Heart left ventricle (tissue), 16 donors: ENCODE measurements around the gene FBH1. TPM values are rescaled to one million over a fixed set of nuclear protein-coding genes. Genes with fewer than 3 reads are reported as not detected.

Experiments
- ATAC-seq, 4 donors: fragments of 200-7000 bp; cut with Tn5 transposase; one replicate each; pipeline ENCODE4 v1.9.1; 2020 to 2022; ENCODE audit warnings: moderate library complexity in 4 of 4, mild to moderate bottlenecking in 3 of 4, moderate number of reproducible peaks in 1 of 4
- DNase-seq, 5 donors: peaks; one replicate each; pipeline ENCODE4 v3.0.0-alpha.2; 2020
- H3K27ac ChIP-seq, 12 donors: fragments of 200-600 bp; sonication (generic) in 4 of 12; one replicate each; pipeline versions ENCODE4 v1.5.0 to v1.8.0; 2016 to 2022; ENCODE audit warnings: mild to moderate bottlenecking in 2 of 12
- H3K27me3 ChIP-seq, 9 donors: fragments of 200-600 bp; sonication (generic) in 2 of 9; one replicate each; pipeline versions ENCODE4 v1.5.1 to v1.8.0; 2016 to 2022; ENCODE audit warnings: mild to moderate bottlenecking in 3 of 9
- H3K36me3 ChIP-seq, 9 donors: fragments of 200-600 bp; sonication (generic) in 2 of 9; one replicate each; pipeline versions ENCODE4 v1.5.0 to v1.8.0; 2018 to 2022; ENCODE audit warnings: mild to moderate bottlenecking in 2 of 9
- H3K4me1 ChIP-seq, 12 donors: fragments of 200-600 bp; sonication (generic) in 4 of 12; one replicate each; pipeline versions ENCODE4 v1.5.0 to v1.8.0; 2016 to 2022; ENCODE audit warnings: mild to moderate bottlenecking in 3 of 12
- H3K4me3 ChIP-seq, 12 donors: fragments of 200-600 bp; sonication (generic) in 4 of 12; one replicate each; pipeline versions ENCODE4 v1.5.0 to v1.8.0; 2017 to 2022; ENCODE audit warnings: mild to moderate bottlenecking in 9 of 12, moderate library complexity in 4 of 12
- H3K9me3 ChIP-seq, 12 donors: fragments of 200-600 bp; sonication (generic) in 4 of 12; one replicate each; pipeline versions ENCODE4 v1.5.0 to v1.8.0; 2016 to 2022; ENCODE audit warnings: mild to moderate bottlenecking in 1 of 12
- POLR2A ChIP-seq, 2 donors: fragments of 450-650 bp; IDR thresholded peaks; one replicate each; pipeline ENCODE4 v1.6.1; 2017; ENCODE audit warnings: antibody characterized with exemption in 2 of 2, mild to moderate bottlenecking in 2 of 2, moderate library complexity in 2 of 2
- WGBS, 4 donors: extraction: QIAGEN DNeasy Blood & Tissue Kit in 2 of 4; methylation state at CpG; one replicate each; pipeline versions ENCODE4 v1.1.5 to v1.1.7; 2013 to 2018; 5-methylcytosine and 5-hydroxymethylcytosine counted together
- intact Hi-C, 10 donors: fragments of 100-400 bp; cut with DNase I; formaldehyde crosslinking; loops; one replicate each; pipeline versions ENCODE4 v1.11.1 to v1.14.2; 2022
- polyA plus RNA-seq, 2 donors: library from polyadenylated mRNA; stranded (reverse); fragments of 200-250 nt; gene quantifications; one replicate each; pipeline ENCODE4 v1.2.3, GENCODE V29; 2013
- total RNA-seq, 9 donors: library from RNA; depleted of rRNA in 2 of 9; stranded (reverse); fragments of >200 nt in 2 of 9; fragmentation: NEBNext Ultra II Directional in 3 of 9; extraction: Animal tissue kit (Norgen Biotek cat#: 25700) in 3 of 9; gene quantifications; one replicate each; pipeline versions ENCODE4 v1.1.0 to v1.2.4, GENCODE V29; 2016 to 2023
- TF ChIP-seq, protein P1 (sequence below), 12 donors: fragments of 200-600 bp; sonication (generic) in 4 of 12; IDR thresholded peaks; one replicate each; pipeline versions ENCODE4 v1.5.0 to v1.8.0; 2018 to 2022; ENCODE audit warnings: antibody characterized with exemption in 12 of 12, mild to moderate bottlenecking in 5 of 12
- donor health status: ischemic (EF 13 %, LVEDD 7.1; RV severe dilation, severe dysfunction).
- donor health status: healthy with polysubstance abuse.
- donor health status: DM: no; HTN: yes; CAD: no.
- donor health status: DM: no; HTN: no; CAD: no.
- donor health status: ischemic (EF 25% LVEDD 6.9; RV normal size, moderate dysfunction).
- donor health status: ischemic (EF 25% LVEDD 5.7; RV mildly dilated, moderate dysfunction).
- donor health status: healthy.
- donor health status: DM: yes; HTN: yes; CAD: no.
- donor health status: ischemic (EF 35%, LVEDD 5.7; RV mildly dilated, moderate dysfunction).
- donor health status: nonischemic (EF 11% LVEDD 7.7; RV severe dilation, severe dysfunction).
- donor health status: DM: yes; HTN: yes; CAD: no.
- donor health status: PGD.
- donor health status: ischemic (EF 29% LVEDD 5.4; RV normal size, mild dysfunction).
- donor health status: nonischemic (EF 23%, LVEDD 6.1; RV moderate dilation, normal function).

Gene FBH1
- total and polyA plus RNA-seq, 11 donors = 57.4 to 111 (median 83.5) TPM

DNA sequence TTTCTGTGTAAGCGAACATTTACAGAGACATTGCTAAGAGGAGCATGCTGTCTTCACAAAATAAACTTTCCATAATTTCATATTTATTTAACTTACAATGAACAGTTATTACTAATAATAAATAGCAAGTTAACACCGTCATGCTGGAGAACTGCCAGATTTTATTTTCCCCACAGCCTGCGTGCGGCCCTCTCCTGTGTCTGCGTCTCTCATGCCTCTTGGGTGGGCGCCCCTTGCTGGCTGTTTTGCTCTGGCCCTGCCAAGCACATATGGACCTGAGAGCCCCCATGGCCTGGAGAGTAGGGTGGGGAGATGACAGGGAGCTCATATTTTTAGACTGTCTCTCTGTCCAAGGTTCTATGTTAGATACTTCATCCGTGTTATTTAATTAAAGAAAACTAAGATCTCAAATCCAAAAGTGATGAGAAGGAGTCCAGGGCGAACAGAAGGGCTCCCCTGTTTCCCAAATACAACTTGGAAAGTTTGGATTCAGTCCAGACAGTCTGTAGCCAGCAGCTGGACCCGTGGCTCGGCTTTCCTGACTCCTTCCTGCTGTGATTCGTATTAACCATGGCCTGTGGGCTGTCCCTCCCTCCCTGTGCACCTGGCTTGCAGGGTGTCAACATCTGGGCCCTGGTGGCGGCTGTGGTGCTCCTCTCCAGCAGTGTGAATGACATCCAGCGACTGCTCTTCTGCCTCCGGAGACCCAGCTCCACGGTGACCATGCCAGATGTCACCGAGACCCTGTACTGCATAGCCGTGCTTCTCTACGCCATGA is 20.5 kb downstream of the FBH1 start:
- ATAC-seq (peak in 3 of 4 donors; percentile 18 to 34 (median 34)), DNase-seq (peak in 1 of 5 donors; percentile 40)
- intact Hi-C loops = no loop called here
- no peaks in the 10 kb centered on the region for H3K27me3 ChIP-seq
- no peaks in the 10 kb centered on the region for H3K9me3 ChIP-seq
- H3K4me1 ChIP-seq = peaks cover 0 to 16% (median 10%) of the 10 kb centered on the region in 12 donors
- H3K4me3 ChIP-seq = no peak overlapping the region
- no peak for TF ChIP-seq POLR2A (IDR thresholded peaks at IDR 0.05)
- TF ChIP-seq, protein P1, sequence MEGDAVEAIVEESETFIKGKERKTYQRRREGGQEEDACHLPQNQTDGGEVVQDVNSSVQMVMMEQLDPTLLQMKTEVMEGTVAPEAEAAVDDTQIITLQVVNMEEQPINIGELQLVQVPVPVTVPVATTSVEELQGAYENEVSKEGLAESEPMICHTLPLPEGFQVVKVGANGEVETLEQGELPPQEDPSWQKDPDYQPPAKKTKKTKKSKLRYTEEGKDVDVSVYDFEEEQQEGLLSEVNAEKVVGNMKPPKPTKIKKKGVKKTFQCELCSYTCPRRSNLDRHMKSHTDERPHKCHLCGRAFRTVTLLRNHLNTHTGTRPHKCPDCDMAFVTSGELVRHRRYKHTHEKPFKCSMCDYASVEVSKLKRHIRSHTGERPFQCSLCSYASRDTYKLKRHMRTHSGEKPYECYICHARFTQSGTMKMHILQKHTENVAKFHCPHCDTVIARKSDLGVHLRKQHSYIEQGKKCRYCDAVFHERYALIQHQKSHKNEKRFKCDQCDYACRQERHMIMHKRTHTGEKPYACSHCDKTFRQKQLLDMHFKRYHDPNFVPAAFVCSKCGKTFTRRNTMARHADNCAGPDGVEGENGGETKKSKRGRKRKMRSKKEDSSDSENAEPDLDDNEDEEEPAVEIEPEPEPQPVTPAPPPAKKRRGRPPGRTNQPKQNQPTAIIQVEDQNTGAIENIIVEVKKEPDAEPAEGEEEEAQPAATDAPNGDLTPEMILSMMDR (IDR thresholded peaks at IDR 0.05) = no peak
- peak overlapping the region in 4 of 12 donors; percentile 11 to 47 (median 22) for H3K27ac ChIP-seq
- WGBS, 4 donors = 66 to 72% (median 69%) methylated on average over 18 of the region's 18 CpGs
- H3K36me3 ChIP-seq = peaks cover 0 to 100% (median 84%) of the 10 kb centered on the region in 9 donors

DNA sequence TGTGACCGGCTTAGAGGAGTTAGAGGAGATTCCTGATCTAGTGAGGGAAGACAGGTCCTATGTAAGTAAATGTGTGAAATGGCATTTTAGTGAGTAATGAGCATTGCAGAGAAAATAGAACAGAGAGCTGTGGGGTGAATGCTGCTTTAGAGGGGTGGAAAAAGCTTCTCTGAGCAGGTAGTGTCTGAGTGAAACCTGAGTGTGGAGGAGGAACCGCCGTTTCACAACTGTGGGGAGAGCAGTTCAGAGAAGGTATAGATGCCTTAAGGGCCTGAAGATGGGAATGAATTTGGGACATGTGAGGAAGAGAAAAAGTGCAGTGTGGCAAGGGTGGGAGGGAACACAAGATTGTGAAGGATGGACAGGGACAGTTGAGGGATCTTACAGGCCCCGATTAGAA is 21.6 kb downstream of the FBH1 start:
- no peak overlapping the region for H3K4me3 ChIP-seq
- peaks cover 0 to 100% (median 89%) of the 10 kb centered on the region in 9 donors for H3K36me3 ChIP-seq
- peaks cover 0 to 5% (median 0%) of the 10 kb centered on the region in 12 donors for H3K4me1 ChIP-seq
- DNase-seq (no peak), ATAC-seq (no peak)
- WGBS, 4 donors = 94% methylated on average over 4 of the region's 4 CpGs
- no peak overlapping the region for H3K27ac ChIP-seq
- TF ChIP-seq, protein P1 (IDR thresholded peaks at IDR 0.05) = no peak
- TF ChIP-seq POLR2A (IDR thresholded peaks at IDR 0.05) = no peak
- H3K9me3 ChIP-seq = no peaks in the 10 kb centered on the region
- no peaks in the 10 kb centered on the region for H3K27me3 ChIP-seq
- intact Hi-C loops = no loop called here

DNA sequence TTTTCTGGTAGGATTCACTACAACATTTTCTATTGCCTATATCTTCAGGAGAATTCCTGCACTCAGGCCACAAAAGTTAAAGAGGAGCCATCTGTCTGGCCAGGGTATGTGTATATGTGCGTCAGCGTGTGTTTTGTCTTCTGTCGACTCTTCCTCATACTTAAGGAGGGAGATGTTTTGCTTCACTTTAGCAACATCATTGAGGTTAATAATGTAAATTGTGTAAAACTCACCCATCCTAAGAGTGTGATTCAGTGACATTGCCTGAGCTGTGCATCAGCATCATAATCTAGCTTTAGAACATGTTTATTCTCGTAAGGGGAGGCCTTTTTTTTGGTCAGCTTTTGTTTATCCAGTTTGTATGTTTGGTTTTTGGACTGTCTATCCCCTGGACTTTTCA is 23.7 kb downstream of the FBH1 start:
- Histone ChIP-seq H3K9me3 (no peaks in the 10 kb centered on the region), H3K27ac (no peak overlapping the region), H3K36me3 (peaks cover 7 to 100% (median 97%) of the 10 kb centered on the region in 9 donors), H3K4me1 (peaks cover 0 to 3% (median 0%) of the 10 kb centered on the region in 12 donors), H3K4me3 (no peak overlapping the region), H3K27me3 (no peaks in the 10 kb centered on the region)
- DNase-seq (no peak), ATAC-seq (no peak)
- 88 to 98% (median 95%) methylated on average over 4 of the region's 4 CpGs for WGBS, 4 donors
- intact Hi-C loops = no loop called here
- TF ChIP-seq, protein P1 (IDR thresholded peaks at IDR 0.05) = no peak
- no peak for TF ChIP-seq POLR2A (IDR thresholded peaks at IDR 0.05)

DNA sequence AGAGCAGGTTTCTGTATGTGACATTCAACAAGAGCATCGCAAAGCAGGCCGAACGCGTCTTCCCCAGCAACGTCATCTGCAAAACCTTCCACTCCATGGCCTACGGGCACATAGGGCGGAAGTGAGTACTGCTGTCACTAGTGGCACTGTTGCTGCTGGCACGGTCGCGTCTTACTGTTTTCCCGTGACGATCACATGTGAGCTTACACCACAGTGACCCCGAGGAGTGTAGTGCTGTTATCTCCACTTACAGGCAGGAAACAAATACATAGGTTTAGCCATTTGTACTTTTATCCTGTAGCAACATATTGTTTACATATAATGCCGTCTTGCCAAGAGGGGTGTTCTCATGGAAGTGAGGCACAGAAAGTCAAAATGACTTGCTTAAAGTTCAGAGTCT is 25.4 kb downstream of the FBH1 start:
- Histone ChIP-seq H3K4me1 (peaks cover 0 to 3% (median 0%) of the 10 kb centered on the region in 12 donors), H3K9me3 (no peaks in the 10 kb centered on the region), H3K4me3 (no peak overlapping the region), H3K27ac (no peak overlapping the region), H3K27me3 (no peaks in the 10 kb centered on the region), H3K36me3 (peaks cover 7 to 100% (median 97%) of the 10 kb centered on the region in 9 donors)
- 87 to 98% (median 92%) methylated on average over 14 of the region's 14 CpGs for WGBS, 4 donors
- TF ChIP-seq, protein P1 (IDR thresholded peaks at IDR 0.05) = no peak
- TF ChIP-seq POLR2A (IDR thresholded peaks at IDR 0.05) = no peak
- no peak for DNase-seq
- intact Hi-C loops = no loop called here
- no peak for ATAC-seq
